ENCODE results near the gene MAD1L1.

The MAD1L1 gene

DNA sequence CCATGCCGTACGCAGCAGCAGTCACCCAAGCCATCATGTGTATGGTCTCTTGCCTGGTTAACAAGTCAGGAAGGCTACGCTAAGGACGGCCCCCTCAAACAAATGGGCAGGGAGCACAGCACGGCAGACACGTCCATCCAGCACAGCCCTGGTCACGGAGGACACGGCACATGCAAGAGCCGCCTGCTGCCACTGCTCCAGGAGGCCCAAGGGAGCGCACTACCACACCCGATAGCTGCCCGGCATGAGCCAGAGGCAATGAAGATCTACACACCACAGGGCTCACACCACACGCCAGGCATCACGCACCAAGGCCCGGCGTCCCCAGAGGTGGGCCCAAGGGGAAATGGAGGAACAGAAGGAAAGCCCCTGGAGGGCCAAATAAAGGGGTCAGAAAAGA is 134.2 kb downstream of the MAD1L1 start:
- in situ Hi-C loops (cut with HindIII; ENCODE audit: low sequenced_read_pairs), result loop anchor here (10.0 kb wide), 1 partner anchor 64 kb away; no protein-coding TSS in a partner anchor

- in situ Hi-C loops (cut with HindIII; ENCODE audit: low sequenced_read_pairs), result loop anchor here (10.0 kb wide), 1 partner anchor 63 kb away; no protein-coding TSS in a partner anchor
Measured at GRCh38 chr7:2098056-2098455, 134.7 kb downstream of the MAD1L1 start.

- in situ Hi-C loops (cut with HindIII; ENCODE audit: low sequenced_read_pairs), result loop anchor here (10.0 kb wide), 1 partner anchor 63 kb away; no protein-coding TSS in a partner anchor
Measured at GRCh38 chr7:2097492-2097891, 135.3 kb downstream of the MAD1L1 start.

DNA sequence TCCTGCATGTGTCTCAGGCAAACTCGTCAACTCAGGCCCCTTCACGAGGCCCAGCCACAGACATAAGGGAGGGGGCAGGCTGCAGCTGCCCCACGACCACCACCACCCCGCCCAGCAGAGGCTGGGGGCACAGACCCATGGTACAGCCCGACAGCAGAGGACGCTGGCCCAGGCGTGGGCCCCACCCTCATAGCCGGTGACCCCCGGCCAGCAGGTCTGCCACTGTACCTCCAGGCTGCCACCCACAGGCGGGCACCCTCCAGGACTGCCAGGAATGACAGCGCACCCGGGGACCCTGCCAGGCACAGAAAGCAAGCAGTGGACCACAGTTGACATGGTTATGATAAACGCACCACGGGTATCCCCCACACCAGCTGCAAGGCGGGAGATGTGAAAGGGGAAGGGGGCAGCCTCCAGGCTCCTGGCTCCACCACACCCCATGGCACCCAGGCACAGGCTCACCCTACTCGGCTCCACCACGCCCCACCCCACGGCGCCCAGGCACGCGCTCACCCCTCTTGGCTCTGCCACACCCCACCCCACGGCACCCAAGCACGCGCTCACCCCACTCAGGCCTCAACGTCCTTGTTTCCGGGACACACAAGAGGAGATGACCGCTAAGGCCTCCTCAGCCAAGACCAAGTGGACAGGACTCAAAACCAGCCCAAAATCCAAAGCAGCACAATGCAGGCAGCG is 135.9 kb downstream of the MAD1L1 start:
- in situ Hi-C loops (cut with HindIII; ENCODE audit: low sequenced_read_pairs), result loop anchor here (10.0 kb wide), 1 partner anchor 62 kb away; no protein-coding TSS in a partner anchor

DNA sequence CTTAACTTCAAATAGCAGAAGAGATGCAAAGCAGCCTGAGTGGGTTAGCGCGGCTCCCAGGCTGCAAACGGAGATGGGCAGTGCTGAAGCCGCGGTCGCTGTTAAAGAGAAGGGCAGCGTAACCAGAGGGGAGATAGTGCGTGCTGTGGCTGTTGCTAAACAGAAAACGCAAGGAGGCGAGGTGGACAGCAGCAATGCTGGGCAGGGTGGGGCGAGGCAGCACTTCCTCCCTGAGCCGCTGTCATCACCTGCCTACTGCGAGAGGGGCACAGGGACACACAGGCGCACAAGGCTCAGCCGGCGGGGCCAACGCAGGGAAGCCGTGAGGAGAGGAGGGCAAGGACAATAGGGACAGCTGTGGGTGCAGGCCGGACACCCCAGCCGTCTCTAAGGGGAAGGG is 137.3 kb downstream of the MAD1L1 start:
- in situ Hi-C loops (cut with HindIII; ENCODE audit: low sequenced_read_pairs), result loop anchor here (10.0 kb wide), 1 partner anchor 61 kb away; no protein-coding TSS in a partner anchor

GRCh38 chr7:2094454-2095045 is 138.2 kb downstream of the MAD1L1 start:
- in situ Hi-C loops (cut with HindIII; ENCODE audit: low sequenced_read_pairs), result loop anchor here (10.0 kb wide), 1 partner anchor 60 kb away; no protein-coding TSS in a partner anchor

GRCh38 chr7:2093843-2094220 is 138.9 kb downstream of the MAD1L1 start:
- in situ Hi-C loops (cut with HindIII; ENCODE audit: low sequenced_read_pairs), result loop anchor here (10.0 kb wide), 1 partner anchor 59 kb away; no protein-coding TSS in a partner anchor

- in situ Hi-C loops (cut with HindIII; ENCODE audit: low sequenced_read_pairs), result loop anchor here (10.0 kb wide), 1 partner anchor 59 kb away; no protein-coding TSS in a partner anchor
Measured at GRCh38 chr7:2093215-2093842, 139.4 kb downstream of the MAD1L1 start.

DNA sequence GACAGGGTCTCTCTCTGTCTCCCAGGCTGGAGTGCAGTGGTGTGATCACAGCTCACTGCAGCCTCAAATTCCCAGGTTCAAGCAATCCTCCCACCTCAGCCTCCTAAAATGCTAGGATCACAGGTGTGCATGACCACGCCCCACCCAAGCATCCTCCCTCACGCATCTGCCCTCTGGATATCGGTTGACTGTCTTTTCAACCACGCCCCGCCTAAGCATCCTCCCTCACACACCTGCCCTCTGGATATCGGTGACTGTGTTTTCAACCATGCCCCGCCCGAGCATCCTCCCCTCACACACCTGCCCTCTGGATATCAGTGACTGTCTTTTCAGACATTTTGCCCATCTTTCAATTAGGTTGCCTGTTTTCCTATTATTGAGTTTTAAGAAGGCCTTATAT is 140.5 kb downstream of the MAD1L1 start:
- in situ Hi-C loops (cut with HindIII; ENCODE audit: low sequenced_read_pairs), result loop anchor here (10.0 kb wide), 1 partner anchor 57 kb away; no protein-coding TSS in a partner anchor

DNA sequence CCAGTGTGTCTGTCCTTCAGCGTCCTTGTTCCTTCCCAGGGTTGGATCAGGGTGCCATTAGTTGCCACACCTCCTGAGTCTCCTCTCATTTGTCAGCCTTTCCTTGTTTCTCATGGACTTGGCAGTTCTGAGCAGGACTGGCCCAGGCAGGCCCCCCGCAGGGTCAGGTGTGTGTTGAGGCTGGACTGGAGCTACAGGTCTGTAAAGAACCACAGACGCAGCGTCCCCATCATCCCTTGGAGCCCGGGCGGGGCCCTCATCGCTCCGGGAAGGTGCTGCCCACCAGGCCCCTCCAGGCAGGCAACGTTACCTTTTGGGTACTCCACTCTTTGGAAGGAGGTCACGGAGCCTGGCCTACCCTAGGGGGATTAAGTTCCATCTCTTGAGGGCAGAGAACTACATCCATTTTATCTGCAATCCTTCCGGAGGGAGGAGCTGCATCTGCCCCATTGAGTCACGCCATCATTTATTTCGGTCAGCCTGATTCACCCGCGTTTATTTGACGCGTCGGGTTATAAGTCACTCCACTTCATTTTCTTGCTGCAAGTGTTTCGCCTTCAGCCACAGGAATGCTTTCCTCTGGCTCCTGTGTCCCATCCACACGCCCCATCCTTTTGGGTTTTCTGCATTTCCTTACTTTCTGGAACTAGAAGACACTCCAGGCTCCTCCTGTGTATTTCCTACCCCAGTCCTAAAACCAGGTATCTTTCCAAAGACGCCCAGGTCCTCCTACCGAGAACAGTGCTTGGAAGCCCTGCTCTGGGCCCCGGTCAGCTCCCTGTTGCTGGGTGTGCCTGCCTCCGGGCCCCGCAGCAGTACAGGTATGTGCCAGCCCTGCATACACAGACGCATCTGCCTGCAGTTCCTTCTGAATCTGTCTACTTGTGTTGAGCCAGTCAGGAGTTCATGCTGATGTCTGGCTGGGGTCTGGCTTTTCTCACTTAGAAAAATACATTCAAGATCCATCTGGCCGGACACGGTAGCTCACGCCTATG is 141.9 kb downstream of the MAD1L1 start:
- in situ Hi-C loops (cut with HindIII; ENCODE audit: low sequenced_read_pairs), result loop anchor here (10.0 kb wide), 1 partner anchor 56 kb away; no protein-coding TSS in a partner anchor

DNA sequence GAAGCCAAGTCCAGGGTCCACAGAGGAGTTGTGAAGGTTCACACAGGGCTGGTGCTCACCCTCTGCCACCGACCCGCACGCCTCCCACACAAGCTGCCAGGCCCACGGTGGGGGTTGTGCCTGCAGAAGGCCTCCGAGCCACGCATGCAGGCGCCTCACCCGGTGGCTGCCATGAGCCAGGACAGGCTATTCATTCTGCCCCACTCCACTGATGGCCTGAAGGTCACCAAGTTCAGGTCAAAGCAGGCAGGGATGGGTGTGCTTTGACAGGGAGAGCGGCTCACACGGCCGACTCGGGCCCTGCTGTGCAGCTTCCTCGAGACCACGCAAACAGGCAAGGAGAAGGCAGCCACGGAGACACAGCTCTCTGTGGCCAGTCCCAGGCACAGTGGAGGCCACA is 143.9 kb downstream of the MAD1L1 start:
- in situ Hi-C loops (cut with HindIII; ENCODE audit: low sequenced_read_pairs), result no loop called here

DNA sequence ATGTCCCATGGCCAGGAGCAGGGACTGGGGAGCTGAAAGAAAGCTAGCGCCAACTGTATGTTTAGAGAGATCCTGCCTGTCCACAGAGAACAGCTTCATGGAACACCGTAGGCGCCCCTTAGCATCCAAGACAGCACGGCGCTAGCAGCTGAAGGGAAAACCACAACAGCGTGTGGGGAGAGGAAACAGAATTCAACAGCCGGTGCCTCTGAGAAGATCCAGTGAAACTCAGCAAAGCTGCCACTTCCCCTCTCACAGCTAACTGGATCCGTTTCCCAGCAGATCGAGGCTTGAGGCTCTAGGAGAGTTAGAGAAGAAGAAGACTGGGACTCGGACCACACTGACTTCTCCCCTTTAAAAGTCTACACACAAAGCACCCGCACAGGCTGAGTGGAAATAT is 145.0 kb downstream of the MAD1L1 start:
- in situ Hi-C loops (cut with HindIII; ENCODE audit: low sequenced_read_pairs), result no loop called here

DNA sequence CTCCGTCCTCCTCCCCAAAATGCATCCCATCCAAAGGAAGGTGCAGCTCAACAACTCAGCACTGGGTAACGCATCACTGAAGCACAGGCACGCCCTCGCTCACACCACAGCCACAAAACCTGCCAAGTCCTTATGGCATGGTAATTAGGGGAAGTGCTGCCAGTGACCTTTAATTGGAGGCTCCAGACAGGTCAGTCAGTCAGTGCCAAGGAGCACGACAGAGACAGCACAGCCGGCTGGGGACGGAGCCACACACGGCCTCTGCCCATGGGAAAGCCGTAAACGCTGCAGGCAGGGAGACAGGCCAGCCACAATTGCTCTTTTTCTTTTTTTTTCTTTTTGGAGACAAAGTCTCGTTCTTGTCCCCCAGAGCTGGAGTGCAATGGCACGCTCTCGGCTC is 146.5 kb downstream of the MAD1L1 start:
- in situ Hi-C loops (cut with HindIII; ENCODE audit: low sequenced_read_pairs), result no loop called here

GRCh38 chr7:2085804-2086203 is 146.9 kb downstream of the MAD1L1 start:
- in situ Hi-C loops (cut with HindIII; ENCODE audit: low sequenced_read_pairs), result no loop called here

DNA sequence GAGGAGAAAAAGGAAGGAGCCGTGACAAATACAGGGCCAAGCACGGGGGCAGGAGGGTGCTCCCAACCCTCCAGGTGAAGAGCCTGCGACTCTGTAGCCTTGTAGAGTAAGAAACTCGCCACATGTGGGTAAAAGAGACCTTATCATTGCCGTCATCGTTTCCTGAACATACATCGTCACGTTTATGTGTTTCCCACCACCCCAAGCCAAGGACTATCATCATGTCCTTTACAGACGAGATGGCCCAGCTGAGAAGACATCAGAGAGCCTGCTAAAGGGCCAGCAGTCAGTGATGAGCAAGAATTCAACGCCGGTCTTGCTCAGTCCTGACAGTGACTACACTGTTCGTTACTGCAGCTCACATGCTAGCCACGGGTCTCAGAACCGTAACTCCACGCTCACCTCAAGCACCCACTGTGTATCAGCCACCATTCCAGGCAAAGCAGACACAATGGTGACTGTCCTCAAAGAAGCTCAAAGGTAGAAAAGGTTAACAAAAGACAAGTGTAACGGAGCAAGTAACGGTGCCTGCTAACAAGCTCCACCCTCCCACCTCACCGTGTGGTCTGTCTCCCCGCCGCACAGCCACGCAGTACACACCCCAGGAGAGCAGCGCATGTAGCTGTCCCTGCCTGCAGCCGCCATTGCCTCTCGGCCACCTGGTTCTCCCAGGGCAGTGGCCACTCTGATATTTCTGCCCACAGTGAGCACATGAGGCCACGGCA is 147.8 kb downstream of the MAD1L1 start:
- in situ Hi-C loops (cut with HindIII; ENCODE audit: low sequenced_read_pairs), result no loop called here

DNA sequence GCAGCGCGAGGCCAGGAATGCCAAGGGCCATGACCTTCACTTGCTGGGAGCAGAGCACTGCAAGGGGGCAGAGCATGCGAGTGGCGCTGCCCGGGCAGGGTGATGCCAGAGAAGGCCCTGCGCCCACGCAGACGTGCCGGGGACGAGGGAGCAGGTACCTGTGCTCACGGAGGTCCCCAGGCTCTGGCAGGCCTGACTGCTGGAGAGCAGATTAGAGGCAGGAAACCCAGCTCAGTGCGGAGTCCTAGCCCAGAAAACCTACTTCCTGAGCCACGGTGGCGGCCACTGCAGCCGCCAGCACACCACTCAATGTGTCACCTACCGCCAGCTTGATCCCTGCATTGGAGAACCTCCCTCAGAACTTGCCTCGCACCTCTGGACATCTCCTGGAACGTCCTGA is 148.4 kb downstream of the MAD1L1 start:
- in situ Hi-C loops (cut with HindIII; ENCODE audit: low sequenced_read_pairs), result no loop called here

DNA sequence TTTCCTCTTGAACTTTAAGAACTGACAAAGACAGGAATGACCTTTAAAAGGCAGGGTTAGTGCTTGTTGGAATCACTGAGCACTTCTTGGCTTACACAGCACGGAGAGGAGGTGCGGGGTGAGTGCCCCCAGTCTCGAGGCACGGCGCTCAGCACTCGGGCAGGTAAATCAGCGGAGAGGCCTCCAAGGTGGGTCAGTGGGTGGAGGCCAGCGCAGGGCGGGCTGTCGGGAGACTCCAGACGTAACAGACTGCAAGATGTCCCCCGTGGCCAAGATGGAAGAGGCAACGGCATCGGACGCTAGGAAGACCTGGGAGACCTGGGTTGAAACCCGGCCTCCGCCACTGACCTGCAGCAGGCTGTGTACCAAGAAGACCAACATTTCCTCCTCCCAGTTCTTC is 149.4 kb downstream of the MAD1L1 start:
- in situ Hi-C loops (cut with HindIII; ENCODE audit: low sequenced_read_pairs), result no loop called here

GRCh38 chr7:2082139-2082998 is 150.4 kb downstream of the MAD1L1 start:
- in situ Hi-C loops (cut with HindIII; ENCODE audit: low sequenced_read_pairs), result no loop called here
